Activated CD4-positive, alpha-beta T cell treated with anti-CD3 and anti-CD28 coated beads, Interleukin-2, amount 50 U/mL, for 4 hours (primary cell): ENCODE results near the gene NFIX.
"Not testable (repeated sequence)": the region's sequence is repeated elsewhere in the genome, so short reads cannot be mapped to it uniquely, and the experiment has no call there.

ENCODE experiments used
- DNase-seq, 2 experiments: peaks; one replicate each; pipeline ENCODE4 v3.0.0-alpha.2; 2020

NFIX gene

GRCh38 chr19:12994701-12995595 is at the start of gene NFIX:
NFIX (plus strand) TSS chr19:12995475; CDS start chr19:12995838, 363 bp downstream.
- DNase-seq = peak; percentile 63 to 66

GRCh38 chr19:12945479-12946091 is 49.7 kb upstream of the NFIX start, which contains the start of gene RAD23A:
RAD23A (plus strand) TSS chr19:12945862; CDS start chr19:12945949, 87 bp downstream.
- peak; percentile 95 to 98 for DNase-seq

GRCh38 chr19:12946092-12946721 is 49.1 kb upstream of the NFIX start:
- peak; percentile 29 to 33 for DNase-seq

- DNase-seq = no peak
These were observed 48.4 kb upstream of the NFIX start for GRCh38 chr19:12946731-12947496.

- DNase-seq = no peak
These were observed 47.3 kb upstream of the NFIX start for GRCh38 chr19:12947702-12948611.

GRCh38 chr19:12948612-12949362 is 46.5 kb upstream of the NFIX start:
- DNase-seq = no peak

- DNase-seq = no peak
These were observed 45.7 kb upstream of the NFIX start for GRCh38 chr19:12949363-12950283.

GRCh38 chr19:12952050-12952449 is 43.2 kb upstream of the NFIX start:
- DNase-seq = not testable (repeated sequence)

- DNase-seq = no peak
These were observed 42.7 kb upstream of the NFIX start for GRCh38 chr19:12952488-12953137.

- DNase-seq = no peak
These were observed 42.0 kb upstream of the NFIX start for GRCh38 chr19:12953138-12953798.

- DNase-seq = no peak
These were observed 41.3 kb upstream of the NFIX start for GRCh38 chr19:12953799-12954611.

- no peak for DNase-seq
These were observed 40.7 kb upstream of the NFIX start for GRCh38 chr19:12954612-12954962.

- not testable (repeated sequence) for DNase-seq
These were observed 39.7 kb upstream of the NFIX start for GRCh38 chr19:12955575-12955974.

- DNase-seq = no peak
These were observed 39.3 kb upstream of the NFIX start for GRCh38 chr19:12955996-12956395.

- peak; percentile 79 to 80 for DNase-seq
These were observed 38.6 kb upstream of the NFIX start, which contains the start of gene GADD45GIP1 for GRCh38 chr19:12956446-12957388. GADD45GIP1 (minus strand) TSS chr19:12957223; CDS start chr19:12957212, 11 bp downstream.

- not testable (repeated sequence) for DNase-seq
These were observed 37.8 kb upstream of the NFIX start for GRCh38 chr19:12957389-12957952.
